ENCODE measurements around the gene TRAM2. TPM values are rescaled to one million over a fixed set of nuclear protein-coding genes. Genes with fewer than 3 reads are reported as not detected.

Gene TRAM2
- total and polyA plus RNA-seq, 2 donors (not counting 3 experiments of a cell fraction or from before 2014, with no cell fraction given), result 85.7 to 98.6 TPM

- H4K20me1 ChIP-seq (replicated peaks; ENCODE audit: control insufficient read depth, extremely low read depth, insufficient read depth, low read length), result no peaks in the 10 kb centered on the region
- BruUV-seq (replicated peaks), result no TSS peak
- dilution Hi-C loops (cut with MboI; ENCODE audit: extremely low pct_ligation_motif_present, low sequenced_read_pairs) (loop anchor here (25.0 kb wide), 1 partner anchor 133 kb away; the partner anchor contains the start of gene EFHC1), intact Hi-C loops (cut with micrococcal nuclease) (no loop called here)
- H3K9ac ChIP-seq (replicated peaks; ENCODE audit: extremely low read depth, insufficient read depth, low read length), result no peak overlapping the region
- FAIRE-seq (no peak), DNase-seq (ENCODE audit: low read depth, low spot score) (no peak)
- ChIA-PET POLR2A (no interaction called here), CTCF (interaction anchor here (1.0 kb wide), 1 partner anchor 30 kb away, joined by 3 read pairs; no protein-coding TSS in a partner anchor)
- no peaks in the 10 kb centered on the region for H3K36me3 ChIP-seq (ENCODE audit: control insufficient read depth in 2 of 2, extremely low read depth in 1 of 2, insufficient read depth in 2 of 2, low read length in 2 of 2)
- H3K27me3 ChIP-seq (ENCODE audit: control insufficient read depth in 2 of 2, insufficient read depth in 2 of 2, low read length in 2 of 2), result no peaks in the 10 kb centered on the region
- H2AFZ ChIP-seq (ENCODE audit: low read depth, low read length), result no peak overlapping the region
- H3K9me3 ChIP-seq (replicated peaks; ENCODE audit: control insufficient read depth, insufficient read depth, low read length), result no peaks in the 10 kb centered on the region
- H3K4me2 ChIP-seq (ENCODE audit: insufficient read depth, low read length), result no peak overlapping the region
- TF ChIP-seq POLR2AphosphoS5 (IDR thresholded peaks at IDR 0.05; ENCODE audit: insufficient read depth, low read depth, low read length) (no peak), MYC (IDR thresholded peaks at IDR 0.05; ENCODE audit: low read depth, low read length) (no peak), GATA2 (IDR thresholded peaks at IDR 0.05; ENCODE audit: insufficient read depth, insufficient read length, low read depth, low read length) (no peak), JUN (IDR thresholded peaks at IDR 0.05; ENCODE audit: borderline replicate concordance, insufficient read depth, insufficient read length, low read depth) (no peak)
- TF ChIP-seq, protein P1, sequence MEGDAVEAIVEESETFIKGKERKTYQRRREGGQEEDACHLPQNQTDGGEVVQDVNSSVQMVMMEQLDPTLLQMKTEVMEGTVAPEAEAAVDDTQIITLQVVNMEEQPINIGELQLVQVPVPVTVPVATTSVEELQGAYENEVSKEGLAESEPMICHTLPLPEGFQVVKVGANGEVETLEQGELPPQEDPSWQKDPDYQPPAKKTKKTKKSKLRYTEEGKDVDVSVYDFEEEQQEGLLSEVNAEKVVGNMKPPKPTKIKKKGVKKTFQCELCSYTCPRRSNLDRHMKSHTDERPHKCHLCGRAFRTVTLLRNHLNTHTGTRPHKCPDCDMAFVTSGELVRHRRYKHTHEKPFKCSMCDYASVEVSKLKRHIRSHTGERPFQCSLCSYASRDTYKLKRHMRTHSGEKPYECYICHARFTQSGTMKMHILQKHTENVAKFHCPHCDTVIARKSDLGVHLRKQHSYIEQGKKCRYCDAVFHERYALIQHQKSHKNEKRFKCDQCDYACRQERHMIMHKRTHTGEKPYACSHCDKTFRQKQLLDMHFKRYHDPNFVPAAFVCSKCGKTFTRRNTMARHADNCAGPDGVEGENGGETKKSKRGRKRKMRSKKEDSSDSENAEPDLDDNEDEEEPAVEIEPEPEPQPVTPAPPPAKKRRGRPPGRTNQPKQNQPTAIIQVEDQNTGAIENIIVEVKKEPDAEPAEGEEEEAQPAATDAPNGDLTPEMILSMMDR (IDR thresholded peaks at IDR 0.05; ENCODE audit: extremely low read depth in 1 of 2, insufficient read depth in 1 of 2, low read depth in 1 of 2, low read length in 2 of 2), result no peak
- H3K27ac ChIP-seq (ENCODE audit: insufficient read depth, low read depth, low read length), result peak overlapping the region; percentile 78
- peaks cover 76% of the 10 kb centered on the region for H3K4me1 ChIP-seq (ENCODE audit: control insufficient read depth, extremely low read depth, insufficient read depth, low read length)
- no peaks in the 10 kb centered on the region for H3K9me1 ChIP-seq (replicated peaks; ENCODE audit: control insufficient read depth, extremely low read depth, insufficient read depth, low read length)
- H3K4me3 ChIP-seq (replicated peaks in 1 of 3; ENCODE audit: insufficient read depth in 1 of 3, low read depth in 1 of 3, low read length in 3 of 3), result no peak overlapping the region
- H3K79me2 ChIP-seq (ENCODE audit: control insufficient read depth, insufficient read depth, low read length), result peaks cover 75% of the 10 kb centered on the region
Observed at GRCh38 chr6:52545406-52546119, 31.3 kb downstream of the TRAM2 start.

Data from endothelial cell of umbilical vein (primary cell).